H9 (cell line): Measurements from ENCODE around the gene RUNDC3A. TPM values are rescaled to one million over a fixed set of nuclear protein-coding genes. Genes with fewer than 3 reads are reported as not detected.

ENCODE experiments used
- DNase-seq: peaks from one replicate; pipeline ENCODE4 v3.0.0-alpha.2; 2017
- H2AFZ ChIP-seq: one replicate; pipeline ENCODE4 v1.6.1; 2013; ENCODE audit warnings: mild to moderate bottlenecking, low read length, control low read depth, moderate library complexity
- H2AK5ac ChIP-seq: 2 replicates; pipeline ENCODE4 v1.6.1; 2013; ENCODE audit warnings: low read length, control low read depth, mixed read lengths; ENCODE audit not compliant: insufficient read length
- H2BK120ac ChIP-seq: one replicate; pipeline ENCODE4 v1.6.1; 2013; ENCODE audit warnings: low read depth, mild to moderate bottlenecking, low read length, control low read depth, inconsistent platforms; ENCODE audit not compliant: poor library complexity, severe bottlenecking
- H2BK12ac ChIP-seq: 2 replicates; pipeline ENCODE4 v1.6.1; 2013; ENCODE audit warnings: low read length, control low read depth, mixed read lengths, low read depth; ENCODE audit not compliant: insufficient read length
- H2BK15ac ChIP-seq: 2 replicates; pipeline ENCODE4 v1.6.1; 2013; ENCODE audit warnings: low read depth, low read length, control low read depth
- H2BK20ac ChIP-seq: one replicate; pipeline ENCODE4 v1.6.1; 2013; ENCODE audit warnings: low read depth, mild to moderate bottlenecking, low read length, control low read depth, inconsistent platforms; ENCODE audit not compliant: poor library complexity, severe bottlenecking
- H2BK5ac ChIP-seq: 2 replicates; pipeline ENCODE4 v1.6.1; 2013; ENCODE audit warnings: low read length, control low read depth, mixed read lengths; ENCODE audit not compliant: insufficient read length
- H3K14ac ChIP-seq: 2 replicates; pipeline ENCODE4 v1.6.1; 2013; ENCODE audit warnings: low read length, control low read depth; ENCODE audit not compliant: insufficient read depth
- H3K18ac ChIP-seq: 2 replicates; pipeline ENCODE4 v1.6.1; 2013; ENCODE audit warnings: low read depth, mild to moderate bottlenecking, mixed read lengths, low read length, control low read depth; ENCODE audit not compliant: insufficient read length
- H3K23ac ChIP-seq: 2 replicates; pipeline ENCODE4 v1.6.1; 2013; ENCODE audit warnings: low read length, control low read depth, mixed read lengths, low read depth; ENCODE audit not compliant: insufficient read length
- H3K23me2 ChIP-seq: 2 replicates; pipeline ENCODE4 v1.6.1; 2013; ENCODE audit warnings: low read depth, mild to moderate bottlenecking, mixed read lengths, low read length, control low read depth; ENCODE audit not compliant: insufficient read length, poor library complexity, severe bottlenecking
- H3K27ac ChIP-seq: 2 replicates; pipeline ENCODE4 v1.5.1; 2013; ENCODE audit warnings: low read length, control low read depth, mixed read lengths, low read depth; ENCODE audit not compliant: insufficient read length
- H3K27me3 ChIP-seq: 2 replicates; pipeline ENCODE4 v1.6.1; 2013; ENCODE audit warnings: low read length, control low read depth, inconsistent platforms; ENCODE audit not compliant: insufficient read depth
- H3K4ac ChIP-seq: 2 replicates; pipeline ENCODE4 v1.6.1; 2013; ENCODE audit warnings: low read depth, mild to moderate bottlenecking, control low read depth, inconsistent platforms, low read length, moderate library complexity
- H3K4me1 ChIP-seq: 2 replicates; pipeline ENCODE4 v1.6.1; 2013; ENCODE audit warnings: low read length, control low read depth, inconsistent platforms; ENCODE audit not compliant: insufficient read depth
- H3K4me2 ChIP-seq: 2 replicates; pipeline ENCODE4 v1.6.1; 2013; ENCODE audit warnings: low read length, control low read depth, mixed read lengths; ENCODE audit not compliant: insufficient read length, insufficient read depth
- H3K56ac ChIP-seq: 2 replicates; pipeline ENCODE4 v1.6.1; 2013; ENCODE audit warnings: low read depth, mild to moderate bottlenecking, mixed read lengths, low read length, control low read depth; ENCODE audit not compliant: insufficient read length
- H3K79me1 ChIP-seq: 2 replicates; pipeline ENCODE4 v1.6.1; 2013; ENCODE audit warnings: low read depth, mild to moderate bottlenecking, moderate library complexity, low read length, control low read depth, inconsistent platforms; ENCODE audit not compliant: insufficient read depth, poor library complexity, severe bottlenecking
- H3K79me2 ChIP-seq: 2 replicates; pipeline ENCODE4 v1.6.1; 2013; ENCODE audit warnings: low read length, control low read depth, inconsistent platforms; ENCODE audit not compliant: insufficient read depth
- H3K9ac ChIP-seq: 2 replicates; pipeline ENCODE4 v1.6.1; 2013; ENCODE audit warnings: low read length, control low read depth, mixed read lengths; ENCODE audit not compliant: insufficient read length; ENCODE audit errors: extremely low read depth
- H3K9me3 ChIP-seq: one replicate; pipeline ENCODE4 v1.6.1; 2013; ENCODE audit warnings: low read depth, low read length, inconsistent platforms; ENCODE audit not compliant: control insufficient read depth
- H3T11ph ChIP-seq: one replicate; pipeline ENCODE4 v1.6.1; 2013; ENCODE audit warnings: mild to moderate bottlenecking, low read length, control low read depth, inconsistent platforms
- H4K20me1 ChIP-seq: one replicate; pipeline ENCODE4 v1.6.1; 2013; ENCODE audit not compliant: control insufficient read depth, insufficient read length, insufficient read depth
- H4K5ac ChIP-seq: 2 replicates; pipeline ENCODE4 v1.6.1; 2013; ENCODE audit warnings: low read depth, mild to moderate bottlenecking, mixed read lengths, low read length, control low read depth; ENCODE audit not compliant: insufficient read length
- H4K8ac ChIP-seq: replicated peaks from 2 replicates; pipeline ENCODE4 v1.6.1; 2013; ENCODE audit warnings: low read length, control low read depth, mixed read lengths, low read depth; ENCODE audit not compliant: insufficient read length
- H4K91ac ChIP-seq: 2 replicates; pipeline ENCODE4 v1.6.1; 2013; ENCODE audit warnings: low read depth, mild to moderate bottlenecking, moderate library complexity, mixed read lengths, low read length, control low read depth; ENCODE audit not compliant: insufficient read length
- H3K27ac Mint-ChIP-seq, 3 experiments: 2 replicates in 2 of 3; 3 replicates in 1 of 3; pipeline ENCODE4 v1.8.0; 2020 to 2021; ENCODE audit warnings: mixed read lengths in 3 of 3, mild to moderate bottlenecking in 1 of 3, moderate library complexity in 1 of 3
- H3K27me3 Mint-ChIP-seq: 2 replicates; pipeline ENCODE4 v1.8.0; 2021; ENCODE audit warnings: low read depth, mild to moderate bottlenecking, moderate library complexity, mixed read lengths
- H3K36me3 Mint-ChIP-seq, 3 experiments: 2 replicates in 2 of 3; 3 replicates in 1 of 3; pipeline ENCODE4 v1.8.0; 2020 to 2021; ENCODE audit warnings: low read depth in 3 of 3, mixed read lengths in 3 of 3; ENCODE audit not compliant: insufficient read depth in 1 of 3
- H3K4me1 Mint-ChIP-seq, 2 experiments: 2 replicates each; pipeline ENCODE4 v1.8.0; 2020; ENCODE audit warnings: mixed read lengths in 2 of 2
- H3K4me3 Mint-ChIP-seq, 2 experiments: 2 replicates in 1 of 2; 3 replicates in 1 of 2; pipeline ENCODE4 v1.8.0; 2020 to 2021; ENCODE audit warnings: mild to moderate bottlenecking in 2 of 2, mixed read lengths in 2 of 2, moderate library complexity in 1 of 2
- H3K9me3 Mint-ChIP-seq, 2 experiments: 2 replicates in 1 of 2; 3 replicates in 1 of 2; pipeline ENCODE4 v1.8.0; 2020; ENCODE audit warnings: mild to moderate bottlenecking in 2 of 2, mixed read lengths in 2 of 2, moderate library complexity in 1 of 2
- CTCF ChIP-seq: fragments of 200-600 bp; sonication (generic); conservative IDR thresholded peaks from 3 replicates; pipeline ENCODE4 v1.8.0; 2021; ENCODE audit warnings: antibody characterized with exemption, mild to moderate bottlenecking
- WGBS: extraction: QIAGEN DNeasy Blood & Tissue Kit; methylation state at CpG from one replicate; pipeline ENCODE4 v1.1.7; 2013; ENCODE audit warnings: missing lambda C conversion rate, low lambda C conversion rate, mixed read lengths; ENCODE audit not compliant: insufficient read length; ENCODE audit errors: extremely low coverage; 5-methylcytosine and 5-hydroxymethylcytosine counted together
- total RNA-seq: library from RNA; stranded (reverse); gene quantifications from 2 replicates; pipeline ENCODE4 v1.2.1, GENCODE V29; 2021

Gene RUNDC3A
- total RNA-seq, 1 experiment from 2014 or later: 3.8 TPM

- Histone ChIP-seq H2BK20ac (no peak overlapping the region), H3K79me1 (no peaks in the 10 kb centered on the region), H4K8ac (no peak overlapping the region), H3K4ac (no peak overlapping the region), H2AFZ (no peak overlapping the region), H2BK12ac (no peak overlapping the region), H4K20me1 (no peaks in the 10 kb centered on the region), H2BK5ac (no peak overlapping the region), H3K79me2 (no peaks in the 10 kb centered on the region), H3K27me3 (no peaks in the 10 kb centered on the region), H4K5ac (no peak overlapping the region), H3K23ac (no peak overlapping the region), H3K9me3 (no peaks in the 10 kb centered on the region), H3K4me2 (no peak overlapping the region), H3K56ac (no peak overlapping the region), H3K9ac (no peak overlapping the region), H2AK5ac (no peak overlapping the region), H3K14ac (no peak overlapping the region), H3K27ac (no peak overlapping the region), H3K23me2 (peaks cover 4% of the 10 kb centered on the region), H2BK15ac (no peak overlapping the region), H3T11ph (no peak overlapping the region), H3K18ac (no peak overlapping the region), H2BK120ac (no peak overlapping the region), H3K4me1 (peaks cover 5% of the 10 kb centered on the region; the same call in 1 of the 2 replicates), H4K91ac (no peak overlapping the region)
- WGBS: no CpG with 5 or more reads among the region's 6 CpGs
- Mint-ChIP-seq H3K36me3 (no peaks in the 10 kb centered on the region; a peak in 1 of 7 replicates), H3K9me3 (no peaks in the 10 kb centered on the region), H3K27me3 (peaks cover 4% of the 10 kb centered on the region), H3K4me3 (no peak overlapping the region), H3K27ac (no peak overlapping the region), H3K4me1 (peaks cover 19 to 30% of the 10 kb centered on the region in 2 experiments)
- no peak for DNase-seq
- no peak for TF ChIP-seq CTCF
Observed at GRCh38 chr17:44272954-44273353, 35.4 kb upstream of the RUNDC3A start.
